COR-L47 (cell line): ENCODE results near the gene FKBP5.
"Not testable (repeated sequence)": the region's sequence is repeated elsewhere in the genome, so short reads cannot be mapped to it uniquely, and the experiment has no call there.

ENCODE experiments used
- DNase-seq: peaks from one replicate; lab custom pipeline; 2025; lab: John Stamatoyannopoulos, UW

FKBP5 gene

GRCh38 chr6:35690006-35690405 is 1.3 kb upstream of the FKBP5 start:
- DNase-seq: not testable (repeated sequence)

- DNase-seq: peak; percentile 24
Measured at GRCh38 chr6:35687658-35688604, 784 bp downstream of the FKBP5 start.

GRCh38 chr6:35686873-35687555 is 1.7 kb downstream of the FKBP5 start:
- no peak for DNase-seq

- DNase-seq: no peak
Measured at GRCh38 chr6:35686436-35686835, 2.3 kb downstream of the FKBP5 start.

GRCh38 chr6:35683267-35683666 is 5.4 kb downstream of the FKBP5 start:
- no peak for DNase-seq

GRCh38 chr6:35681298-35681697 is 7.4 kb downstream of the FKBP5 start:
- no peak for DNase-seq

GRCh38 chr6:35679399-35679798 is 9.3 kb downstream of the FKBP5 start:
- no peak for DNase-seq

GRCh38 chr6:35678814-35679213 is 9.9 kb downstream of the FKBP5 start:
- no peak for DNase-seq

- DNase-seq: no peak
Measured at GRCh38 chr6:35678021-35678654, 10.6 kb downstream of the FKBP5 start.

- DNase-seq: peak; percentile 24
Measured at GRCh38 chr6:35677456-35677855, 11.3 kb downstream of the FKBP5 start.

GRCh38 chr6:35675871-35676459 is 12.8 kb downstream of the FKBP5 start:
- DNase-seq: no peak

GRCh38 chr6:35674594-35674993 is 14.1 kb downstream of the FKBP5 start:
- DNase-seq: no peak

- DNase-seq: no peak
Measured at GRCh38 chr6:35673755-35674154, 15.0 kb downstream of the FKBP5 start.

- DNase-seq: not testable (repeated sequence)
Measured at GRCh38 chr6:35673284-35673666, 15.4 kb downstream of the FKBP5 start.

GRCh38 chr6:35670453-35670852 is 18.3 kb downstream of the FKBP5 start:
- not testable (repeated sequence) for DNase-seq

- DNase-seq: no peak
Measured at GRCh38 chr6:35669451-35670045, 19.2 kb downstream of the FKBP5 start.

GRCh38 chr6:35668744-35669450 is 19.8 kb downstream of the FKBP5 start:
- DNase-seq: no peak

- DNase-seq: no peak
Measured at GRCh38 chr6:35668096-35668495, 20.6 kb downstream of the FKBP5 start.

- no peak for DNase-seq
Measured at GRCh38 chr6:35665573-35665972, 23.1 kb downstream of the FKBP5 start.

- DNase-seq: no peak
Measured at GRCh38 chr6:35664945-35665344, 23.8 kb downstream of the FKBP5 start.
